GM19397 (cell line): ENCODE measurements around the gene EIF2B5.
"Not testable (repeated sequence)": the region's sequence is repeated elsewhere in the genome, so short reads cannot be mapped to it uniquely, and the experiment has no call there.

Experiments
- ATAC-seq: cut with Tn5 transposase; IDR thresholded peaks from one replicate; pipeline ENCODE4 v1.9.1; 2021; ENCODE audit warnings: mild to moderate bottlenecking, moderate library complexity; ENCODE audit not compliant: unreplicated experiment

EIF2B5 gene

DNA sequence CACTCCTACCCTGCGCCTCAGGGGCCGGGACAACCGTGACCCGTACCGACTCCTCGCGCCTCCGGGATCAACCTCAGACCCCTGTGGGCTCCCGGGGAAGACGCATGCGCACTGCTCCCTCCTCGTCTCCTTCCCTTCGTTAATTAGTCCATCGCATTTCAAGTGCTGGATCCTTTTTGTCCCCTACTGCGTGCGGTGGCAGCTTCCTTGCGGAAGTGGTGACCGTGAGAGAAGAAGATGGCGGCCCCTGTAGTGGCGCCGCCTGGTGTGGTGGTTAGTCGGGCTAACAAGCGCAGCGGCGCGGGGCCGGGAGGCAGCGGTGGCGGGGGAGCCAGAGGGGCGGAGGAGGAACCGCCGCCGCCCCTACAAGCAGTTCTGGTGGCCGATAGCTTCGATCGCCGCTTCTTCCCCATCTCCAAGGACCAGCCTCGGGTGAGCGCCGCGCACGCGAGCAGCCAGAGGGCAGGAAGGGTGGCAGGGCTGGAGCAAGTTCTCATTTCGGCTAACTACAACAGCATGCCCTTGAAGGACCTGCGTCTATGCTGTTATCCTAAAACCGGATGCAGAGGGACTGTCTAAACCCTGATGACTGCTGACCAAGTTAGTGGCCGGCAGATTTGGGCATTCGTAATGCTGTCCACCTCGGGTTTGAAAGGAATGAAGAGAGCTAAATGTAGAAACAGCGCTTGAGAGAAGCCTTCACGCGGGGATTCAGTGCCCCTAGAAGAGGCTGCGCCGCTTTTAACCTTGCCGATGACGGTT lies at the start of gene EIF2B5:
EIF2B5 (plus strand) TSS at position 210 of the 762 bp plus-strand sequence; CDS start at position 238, 28 bp downstream.
- peak; percentile 86 for ATAC-seq

DNA sequence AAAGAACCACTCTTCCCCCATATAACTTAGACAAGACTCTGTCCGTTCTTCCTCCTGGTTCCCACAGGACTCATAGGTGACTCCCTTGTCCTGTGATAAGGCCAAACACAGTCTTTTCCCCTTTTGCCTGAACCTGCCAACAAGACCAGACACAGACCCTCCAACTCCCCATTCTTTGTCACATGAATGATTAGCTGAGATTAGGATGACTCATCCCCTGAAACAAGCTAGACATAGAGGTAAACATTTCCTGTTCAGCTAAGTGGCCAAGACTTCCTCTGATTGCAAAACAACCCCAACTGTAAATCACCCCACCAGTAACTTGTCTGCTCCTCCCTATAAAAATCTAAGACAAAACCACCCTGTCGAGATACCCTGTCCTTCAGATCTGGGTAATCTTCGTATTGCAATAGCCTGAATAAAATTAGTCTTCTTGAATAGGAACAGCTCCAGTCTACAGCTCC lies 49.7 kb upstream of the EIF2B5 start:
- ATAC-seq: no peak

DNA sequence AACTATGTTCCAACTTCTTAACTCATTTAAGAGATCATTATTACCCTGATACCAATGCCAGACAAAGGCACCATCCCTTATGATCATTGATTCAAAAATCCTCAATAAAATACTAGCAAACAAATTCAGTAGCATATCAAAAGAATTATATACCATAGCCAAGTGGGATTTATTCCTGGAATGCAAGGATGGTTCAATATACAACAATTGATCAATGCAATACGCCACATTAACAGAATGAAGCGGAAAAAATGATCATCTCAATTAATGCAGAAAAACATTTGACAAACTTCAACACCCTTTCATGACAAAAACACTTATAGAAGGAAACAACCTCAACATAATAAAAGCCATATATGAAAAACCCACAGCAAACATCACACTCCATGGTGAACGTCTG lies 43.0 kb upstream of the EIF2B5 start:
- ATAC-seq: no peak

DNA sequence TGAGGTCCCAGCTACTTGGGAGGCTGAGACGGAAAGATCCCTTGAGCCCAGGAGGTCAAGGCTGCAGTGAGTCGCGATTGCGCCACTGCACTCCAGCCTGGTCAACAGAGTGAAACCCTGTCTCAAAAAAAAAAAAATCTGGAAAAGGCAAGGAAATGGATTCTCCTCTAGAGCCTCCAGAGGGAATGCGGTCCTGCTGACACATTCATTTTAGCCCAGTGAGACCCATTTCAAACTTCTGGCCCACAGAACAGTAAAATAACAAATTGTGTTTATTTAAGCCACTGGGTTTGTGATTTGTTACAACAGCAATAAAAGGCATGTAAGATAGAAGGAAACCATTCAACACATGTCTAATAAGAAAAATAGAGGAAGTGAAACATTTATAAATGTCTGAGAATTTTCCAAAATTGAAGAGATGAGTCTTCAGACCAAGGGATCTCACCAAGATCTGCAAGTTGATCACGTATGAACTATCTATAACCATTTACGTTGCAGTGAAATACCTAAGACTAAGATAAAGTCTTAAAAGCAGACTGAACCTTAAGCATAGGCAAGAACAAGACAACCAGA lies 38.3 kb upstream of the EIF2B5 start, which contains the start of gene HTR3E:
HTR3E (plus strand) TSS at position 254 of the 573 bp plus-strand sequence. CDS start 466 bp downstream, outside the sequence.
- ATAC-seq: no peak

DNA sequence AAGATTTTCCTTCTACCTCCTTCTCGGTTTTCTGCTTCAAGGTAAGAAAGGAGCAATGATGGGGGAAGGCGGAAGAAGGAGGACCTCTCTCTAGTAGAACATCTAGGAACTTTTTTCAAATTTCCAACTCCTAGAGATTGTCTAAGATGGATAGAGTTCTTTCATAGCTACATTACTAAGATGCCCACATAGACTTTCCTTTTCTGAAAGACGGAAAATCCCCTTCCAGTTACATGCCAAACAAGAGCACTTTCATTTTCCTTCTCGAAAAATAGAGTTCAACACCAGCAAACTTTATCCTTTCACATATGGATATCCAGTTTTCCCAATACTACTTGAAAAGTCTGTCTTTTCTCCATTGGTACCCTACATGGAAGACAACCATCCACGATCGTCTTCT lies 37.6 kb upstream of the EIF2B5 start:
- ATAC-seq: no peak

DNA sequence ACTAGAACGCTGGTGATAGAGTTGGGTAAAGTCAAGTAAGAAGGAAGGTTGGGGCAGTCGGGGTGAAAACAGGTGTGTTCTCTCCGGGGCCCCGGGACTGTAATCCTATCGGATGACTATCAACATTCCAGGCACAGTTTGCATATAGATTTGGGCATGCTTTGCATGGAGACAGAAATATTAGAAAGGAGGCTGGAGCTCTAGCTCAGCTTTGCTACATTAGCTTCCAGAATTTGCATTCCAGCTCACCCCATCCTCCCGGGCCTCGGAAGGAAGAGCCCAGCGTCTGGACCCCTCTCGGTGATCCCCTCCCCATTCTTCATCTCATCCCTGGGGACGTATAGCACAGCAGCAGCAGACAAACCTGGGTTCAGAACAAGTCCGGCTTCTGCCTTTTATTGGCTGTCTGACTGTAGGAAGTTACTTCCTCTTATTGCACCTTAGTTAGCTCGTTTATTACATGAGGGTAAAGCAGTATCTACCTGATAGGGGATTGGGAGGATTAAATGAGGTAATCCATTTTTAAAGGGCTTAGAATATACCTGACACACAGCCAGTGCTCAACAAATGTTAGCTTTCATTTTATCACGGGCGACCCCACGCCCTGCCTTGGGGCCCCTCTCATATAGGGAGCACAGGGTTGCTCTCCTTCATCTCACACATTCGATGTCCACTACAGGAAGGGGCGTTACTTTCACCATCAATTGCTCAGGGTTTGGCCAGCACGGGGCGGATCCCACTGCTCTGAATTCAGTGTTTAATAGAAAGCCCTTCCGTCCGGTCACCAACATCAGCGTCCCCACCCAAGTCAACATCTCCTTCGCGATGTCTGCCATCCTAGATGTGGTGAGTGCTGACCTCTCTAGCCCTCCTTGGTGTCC lies 35.1 kb upstream of the EIF2B5 start:
- ATAC-seq: no peak

DNA sequence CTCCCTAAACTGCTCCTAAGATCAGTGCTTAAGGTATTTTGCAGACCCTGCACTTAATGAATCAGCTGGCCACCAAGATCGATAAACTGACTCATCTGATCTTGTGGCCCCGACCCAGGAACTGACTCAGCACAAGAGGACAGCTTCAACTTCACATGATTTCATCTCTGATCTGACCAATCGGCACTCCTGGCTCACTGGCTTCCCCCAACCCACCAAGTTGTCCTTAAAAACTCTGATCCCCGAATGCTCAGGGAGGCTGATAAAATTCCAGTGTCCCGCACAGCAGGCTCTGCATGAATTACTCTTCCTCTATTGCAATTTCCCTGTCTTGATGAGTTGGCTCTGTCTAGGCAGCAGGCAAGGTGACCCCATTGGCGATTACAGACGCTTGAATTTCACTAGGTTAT lies 24.8 kb upstream of the EIF2B5 start:
- no peak for ATAC-seq

DNA sequence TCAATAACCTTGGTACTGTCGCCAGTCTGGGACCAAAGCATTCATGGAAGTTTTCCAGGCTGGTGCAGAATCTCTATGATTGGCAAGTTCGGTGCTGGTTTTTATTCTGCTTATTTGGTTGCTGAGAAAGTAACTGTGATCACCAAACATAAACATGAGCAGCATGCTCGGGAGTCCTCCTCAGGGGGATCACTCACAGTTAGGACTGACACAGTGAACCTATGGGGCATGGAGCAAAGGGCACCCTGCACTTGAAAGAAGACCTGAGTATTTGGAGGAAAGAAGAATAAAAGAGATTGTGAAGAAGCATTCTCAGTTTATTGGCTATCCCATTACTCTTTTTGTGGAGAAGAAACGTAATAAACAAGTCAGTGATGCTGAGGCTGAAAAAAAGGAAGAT lies 19.1 kb upstream of the EIF2B5 start:
- no peak for ATAC-seq

DNA sequence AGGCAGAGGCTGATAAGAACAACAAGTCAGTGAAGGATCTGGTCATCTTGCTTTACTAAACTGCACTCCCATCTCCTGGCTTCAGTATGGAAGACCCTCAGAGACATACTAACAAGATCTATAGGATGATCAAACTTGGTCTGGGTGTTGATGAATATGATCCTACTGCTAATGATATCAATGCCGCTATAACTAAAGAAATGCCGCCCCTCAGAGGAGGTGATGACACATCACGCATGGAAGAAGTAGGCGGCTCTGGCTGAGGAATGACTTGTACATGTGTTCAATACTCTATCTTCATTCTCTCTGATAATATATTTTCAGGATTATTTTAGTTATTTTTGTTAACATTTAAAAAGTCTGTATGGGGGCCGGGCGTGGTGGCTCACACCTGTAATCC lies 17.5 kb upstream of the EIF2B5 start:
- no peak for ATAC-seq

DNA sequence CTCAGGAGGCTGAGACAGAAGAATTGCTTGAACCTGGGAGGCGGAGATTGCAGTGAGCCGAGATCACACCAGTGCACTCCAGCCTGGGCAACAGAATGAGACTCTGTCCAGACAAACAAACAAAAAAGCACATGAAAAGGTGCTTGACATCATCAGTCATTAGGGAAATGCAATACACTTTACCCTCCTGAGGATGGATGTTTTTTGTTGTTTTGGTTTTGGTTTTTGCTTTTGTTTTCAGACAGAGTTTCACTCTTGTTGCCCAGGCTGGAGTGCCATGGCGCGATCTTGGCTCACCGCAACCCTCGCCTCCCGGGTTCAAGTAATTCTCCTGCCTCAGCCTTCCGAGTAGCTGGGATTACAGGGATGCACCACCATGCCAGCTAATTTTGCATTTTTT lies 14.1 kb upstream of the EIF2B5 start:
- not testable (repeated sequence) for ATAC-seq

DNA sequence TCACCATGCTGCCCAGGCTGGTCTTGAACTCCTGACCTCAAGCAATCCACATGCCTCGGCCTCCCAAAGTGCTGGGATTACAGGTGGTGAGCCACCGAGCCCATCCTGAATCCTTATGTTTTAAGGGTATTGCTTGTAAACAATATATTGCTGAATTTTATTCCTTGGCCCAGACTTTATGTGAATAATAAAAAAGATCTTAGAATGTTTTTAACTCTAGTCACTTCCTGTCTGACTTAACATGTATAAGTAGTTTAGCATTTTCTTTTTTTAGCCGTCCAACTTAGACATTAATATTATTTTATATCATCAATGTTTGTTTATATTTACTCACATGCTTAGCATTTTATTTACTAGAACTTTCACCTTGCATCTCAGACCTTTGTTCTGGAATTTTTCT lies 9.2 kb upstream of the EIF2B5 start:
- ATAC-seq: no peak

DNA sequence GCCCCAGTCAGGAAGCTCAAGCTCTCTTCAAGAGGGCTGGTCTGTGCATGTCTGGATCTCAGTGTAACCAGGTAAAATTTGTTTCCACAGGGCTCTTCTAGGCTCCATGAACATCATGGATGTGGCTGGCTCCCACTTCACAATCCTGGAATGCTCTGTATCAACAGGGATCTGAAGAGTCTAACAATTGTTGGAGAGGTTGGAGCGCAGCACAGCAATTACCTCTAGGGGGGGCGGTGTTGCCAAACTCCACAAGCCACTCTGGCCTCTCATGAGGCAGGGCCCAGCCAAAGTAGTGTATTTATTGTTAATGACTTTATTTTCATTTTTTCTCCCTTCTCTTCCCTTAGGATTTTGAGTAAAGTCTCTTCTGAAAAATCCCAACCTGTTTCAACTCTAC lies 6.1 kb upstream of the EIF2B5 start:
- ATAC-seq: no peak

DNA sequence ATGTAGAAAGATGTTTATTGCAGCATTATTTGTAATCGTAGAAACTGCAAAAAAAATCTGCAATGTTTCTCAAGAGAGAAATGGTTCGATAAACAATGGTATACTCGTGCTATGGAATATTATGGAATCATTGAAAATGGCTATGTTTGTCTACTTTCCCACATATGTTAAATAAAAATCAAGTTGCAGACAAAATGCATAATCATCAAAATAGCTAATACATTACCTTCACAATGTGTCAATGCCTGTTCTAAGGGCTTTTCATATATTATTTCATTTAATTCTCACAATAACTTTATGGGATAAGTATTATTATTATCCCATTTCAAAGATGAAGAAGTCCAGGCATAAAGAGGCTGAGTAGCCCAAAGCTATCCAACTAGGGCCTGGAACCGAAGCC lies 2.2 kb upstream of the EIF2B5 start:
- no peak for ATAC-seq

DNA sequence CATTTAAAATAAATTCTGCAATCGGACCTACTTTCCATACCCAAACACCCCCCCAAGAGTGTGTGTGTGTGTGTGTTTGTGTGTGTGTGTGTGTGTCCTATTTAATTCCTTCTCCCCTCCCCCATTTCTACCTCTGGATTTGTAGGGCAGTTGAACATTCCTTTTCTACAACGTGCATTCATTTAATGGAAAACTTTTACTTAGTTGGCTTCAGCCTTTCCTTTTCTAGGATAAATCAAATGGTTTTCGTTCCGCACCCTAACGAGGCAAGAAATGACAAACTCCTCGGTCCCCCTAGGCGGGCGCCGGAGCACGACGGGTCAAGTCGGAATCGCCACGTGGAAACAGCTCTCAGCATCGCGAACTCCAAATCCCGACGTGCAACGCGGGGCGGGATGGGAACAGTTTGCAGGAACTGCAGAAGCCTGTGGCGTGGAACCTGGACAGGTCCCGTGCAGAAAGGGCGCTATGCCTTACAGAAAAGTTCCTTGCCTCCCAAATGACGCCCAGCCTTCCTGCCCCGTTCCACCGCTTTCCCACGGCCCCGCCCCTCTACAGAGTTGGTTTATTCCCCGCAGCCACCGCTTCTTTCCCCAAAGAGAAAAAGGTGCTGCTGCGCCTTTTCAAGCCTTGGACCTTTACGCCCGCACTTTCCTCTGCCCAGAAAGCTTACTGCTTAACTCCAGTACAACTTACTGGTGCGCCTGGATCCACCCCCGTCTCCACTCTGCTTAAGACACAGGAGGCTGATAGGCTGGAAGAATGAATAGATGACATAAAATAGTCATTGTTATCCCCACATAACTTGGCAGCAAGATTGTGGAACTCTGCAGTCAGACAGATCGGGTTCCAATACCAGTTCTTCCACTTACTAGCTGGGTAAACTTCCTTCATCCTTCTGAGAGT lies 1.1 kb upstream of the EIF2B5 start:
- ATAC-seq: no peak

DNA sequence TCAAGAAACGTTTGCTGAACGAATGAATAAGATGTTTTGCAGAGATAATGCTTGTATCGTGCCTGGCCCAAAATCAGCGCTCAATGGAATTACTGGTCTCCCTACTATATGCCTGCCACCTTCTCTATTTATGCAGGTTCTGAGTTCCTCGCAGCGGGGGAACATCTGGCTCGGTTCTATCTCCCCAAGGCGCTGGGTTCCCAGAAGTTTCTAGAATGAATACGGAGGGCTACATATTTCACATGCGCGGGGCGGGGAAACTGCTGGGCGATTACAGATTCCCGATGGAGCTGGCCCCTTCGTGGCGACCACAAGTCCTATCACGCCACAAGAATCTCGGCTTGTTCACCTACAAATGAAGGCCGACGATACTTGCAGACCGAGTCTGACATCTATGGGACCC lies 411 bp upstream of the EIF2B5 start:
- no peak for ATAC-seq

DNA sequence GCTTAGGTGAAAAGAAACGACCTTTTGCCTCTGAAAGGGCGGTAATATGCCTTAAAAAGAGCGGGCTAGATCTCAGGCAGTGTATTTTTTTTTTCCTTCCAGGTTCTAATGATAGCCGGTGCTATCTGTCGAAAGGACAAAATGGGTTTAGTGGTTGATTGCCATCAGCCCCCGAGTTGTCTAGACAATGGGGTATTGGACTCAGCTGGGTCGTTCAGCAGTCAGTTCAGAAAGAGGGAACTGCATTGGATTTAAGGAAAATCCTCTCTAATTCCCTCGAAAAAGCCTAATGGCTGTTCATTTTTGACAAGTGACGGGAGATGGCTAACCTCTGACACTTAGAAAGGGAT lies 728 bp downstream of the EIF2B5 start:
- peak; percentile 0 for ATAC-seq

DNA sequence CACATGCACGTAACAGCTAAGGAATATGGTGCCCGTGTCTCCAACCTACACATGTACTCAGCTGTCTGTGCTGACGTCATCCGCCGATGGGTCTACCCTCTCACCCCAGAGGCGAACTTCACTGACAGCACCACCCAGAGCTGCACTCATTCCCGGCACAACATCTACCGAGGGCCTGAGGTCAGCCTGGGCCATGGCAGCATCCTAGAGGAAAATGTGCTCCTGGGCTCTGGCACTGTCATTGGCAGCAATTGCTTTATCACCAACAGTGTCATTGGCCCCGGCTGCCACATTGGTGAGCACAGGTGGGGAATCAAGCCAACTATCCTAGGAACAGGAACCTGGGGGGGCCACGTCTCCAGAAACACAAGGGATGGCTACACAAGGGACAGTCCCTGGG lies 5.3 kb downstream of the EIF2B5 start:
- ATAC-seq: no peak

DNA sequence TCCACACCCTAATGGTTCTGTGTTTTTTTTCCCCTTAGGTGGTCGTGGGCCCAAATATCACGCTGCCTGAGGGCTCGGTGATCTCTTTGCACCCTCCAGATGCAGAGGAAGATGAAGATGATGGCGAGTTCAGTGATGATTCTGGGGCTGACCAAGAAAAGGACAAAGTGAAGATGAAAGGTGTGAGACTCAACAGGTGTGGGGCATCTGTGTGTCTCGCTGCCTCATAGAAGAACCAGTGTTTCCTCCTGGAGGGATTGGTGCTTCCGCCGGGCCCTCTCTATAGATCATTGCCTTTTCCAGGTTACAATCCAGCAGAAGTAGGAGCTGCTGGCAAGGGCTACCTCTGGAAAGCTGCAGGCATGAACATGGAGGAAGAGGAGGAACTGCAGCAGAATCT lies 7.0 kb downstream of the EIF2B5 start:
- no peak for ATAC-seq

DNA sequence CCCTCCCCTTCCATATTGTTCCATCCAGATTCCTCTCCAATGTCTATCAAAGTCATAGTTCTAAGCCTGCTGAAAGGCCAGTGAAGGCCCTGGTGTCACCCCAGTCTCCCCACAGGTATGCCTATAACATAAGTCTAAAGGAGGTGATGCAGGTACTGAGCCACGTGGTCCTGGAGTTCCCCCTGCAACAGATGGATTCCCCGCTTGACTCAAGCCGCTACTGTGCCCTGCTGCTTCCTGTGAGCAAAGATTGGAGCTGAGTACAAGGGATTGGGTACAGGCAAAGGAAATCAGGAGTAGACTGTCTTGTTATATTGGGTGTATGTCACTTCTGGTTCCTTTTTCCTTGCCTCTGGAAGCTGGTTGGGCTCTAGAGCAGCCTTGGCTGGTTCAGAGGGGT lies 8.2 kb downstream of the EIF2B5 start:
- no peak for ATAC-seq

DNA sequence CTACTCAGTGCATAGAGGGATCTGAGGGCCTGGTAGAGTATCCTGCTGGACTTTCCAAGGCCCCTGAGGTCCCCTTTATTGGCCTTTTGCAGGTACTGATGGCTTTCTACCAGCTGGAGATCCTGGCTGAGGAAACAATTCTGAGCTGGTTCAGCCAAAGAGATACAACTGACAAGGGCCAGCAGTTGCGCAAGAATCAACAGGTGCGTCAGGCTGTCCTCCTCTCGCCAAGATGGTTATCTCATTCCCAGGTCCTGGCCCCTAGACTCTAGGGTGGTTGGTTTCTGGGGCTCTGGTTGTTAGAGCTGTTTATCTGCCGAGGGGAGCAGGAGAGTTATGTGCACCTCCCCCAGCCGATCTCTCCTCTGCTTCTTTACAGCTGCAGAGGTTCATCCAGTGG lies 9.3 kb downstream of the EIF2B5 start:
- ATAC-seq: no peak

DNA sequence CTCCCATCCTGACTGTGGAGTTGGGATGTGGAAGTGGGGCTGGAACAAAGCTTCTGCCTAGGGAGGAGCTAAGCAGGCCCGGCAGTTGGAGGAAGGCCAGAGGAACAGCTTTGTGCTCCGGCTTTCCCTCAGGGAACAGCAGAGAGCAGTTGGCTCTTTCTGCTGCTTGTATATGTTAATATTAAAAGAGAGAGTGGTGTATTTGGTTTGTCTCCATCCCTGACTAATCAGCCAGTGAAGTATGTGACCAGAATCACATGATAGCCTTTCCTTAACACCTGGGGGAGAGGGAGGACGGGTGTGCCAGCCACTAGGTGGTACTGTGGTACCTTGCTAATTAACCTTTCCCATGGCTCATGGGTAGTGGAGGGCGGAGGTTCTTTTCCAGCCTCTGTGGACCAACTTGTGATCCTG lies 10.0 kb downstream of the EIF2B5 start:
- no peak for ATAC-seq
